GM19351 (cell line): ENCODE data around the gene MAP3K7.
"Not testable (repeated sequence)": the region's sequence is repeated elsewhere in the genome, so short reads cannot be mapped to it uniquely, and the experiment has no call there.

ENCODE experiments used
- ATAC-seq: cut with Tn5 transposase; IDR thresholded peaks from one replicate; pipeline ENCODE4 v1.9.1; 2021; ENCODE audit warnings: mild to moderate bottlenecking, moderate library complexity; ENCODE audit not compliant: unreplicated experiment

MAP3K7 gene

DNA sequence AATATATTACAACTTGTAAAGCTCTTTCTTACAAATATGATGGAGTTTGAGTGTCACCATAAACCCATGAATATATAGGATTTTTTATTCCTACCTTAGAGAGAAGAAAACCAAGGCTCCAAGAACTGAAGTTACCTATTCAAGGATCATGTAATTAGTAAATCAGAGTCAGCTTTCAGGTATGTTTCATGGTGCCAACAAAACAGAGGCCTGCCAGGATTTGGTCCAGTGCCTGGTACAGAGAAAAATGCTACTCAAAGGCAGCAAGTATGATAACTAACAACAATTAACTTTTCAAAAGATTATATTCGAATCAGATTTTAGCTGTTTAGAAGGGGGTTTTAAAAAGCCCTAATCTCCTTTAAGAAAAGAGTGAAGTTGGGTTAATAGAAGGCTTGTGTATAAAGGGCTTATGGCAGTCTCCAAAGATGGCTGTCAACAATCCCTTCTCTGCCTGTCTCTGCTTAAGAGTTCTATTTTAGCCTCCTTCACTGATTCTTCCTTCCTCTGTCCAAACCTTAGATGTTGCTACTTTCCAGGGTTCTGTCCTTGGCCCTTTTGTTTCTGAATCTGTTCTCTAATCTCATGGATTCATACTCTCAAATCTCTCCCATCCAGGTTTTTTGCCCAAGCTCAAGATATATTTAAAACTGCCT lies 7.8 kb downstream of the MAP3K7 start:
- ATAC-seq: no peak

- no peak for ATAC-seq
These were observed 11.6 kb downstream of the MAP3K7 start for GRCh38 chr6:90575267-90575666.

GRCh38 chr6:90574610-90575009 lies 12.3 kb downstream of the MAP3K7 start:
- ATAC-seq: no peak

DNA sequence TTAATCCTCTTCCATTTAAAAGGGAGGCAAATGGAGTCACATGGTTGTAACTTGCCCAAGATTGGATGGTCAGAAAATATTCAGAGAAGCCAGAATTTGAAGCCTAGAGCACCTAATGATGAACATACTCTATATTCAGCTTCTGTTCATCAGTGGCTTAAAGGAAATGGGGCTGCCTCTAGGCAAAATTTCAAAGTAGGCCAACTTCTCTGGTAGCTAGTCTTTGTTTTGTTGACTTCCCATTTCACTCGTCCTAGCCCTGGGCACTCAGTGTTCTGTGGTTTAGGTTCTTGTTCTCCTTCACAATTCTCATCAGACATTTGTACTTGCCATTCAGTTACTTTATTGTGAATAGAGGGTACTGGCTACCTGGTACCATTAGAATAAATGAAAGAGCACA lies 13.2 kb downstream of the MAP3K7 start:
- ATAC-seq: no peak

- ATAC-seq: no peak
These were observed 14.0 kb downstream of the MAP3K7 start for GRCh38 chr6:90572856-90573255.

- ATAC-seq: no peak
These were observed 17.6 kb downstream of the MAP3K7 start for GRCh38 chr6:90569223-90569622.

- not testable (repeated sequence) for ATAC-seq
These were observed 19.2 kb downstream of the MAP3K7 start for GRCh38 chr6:90567682-90568081.

DNA sequence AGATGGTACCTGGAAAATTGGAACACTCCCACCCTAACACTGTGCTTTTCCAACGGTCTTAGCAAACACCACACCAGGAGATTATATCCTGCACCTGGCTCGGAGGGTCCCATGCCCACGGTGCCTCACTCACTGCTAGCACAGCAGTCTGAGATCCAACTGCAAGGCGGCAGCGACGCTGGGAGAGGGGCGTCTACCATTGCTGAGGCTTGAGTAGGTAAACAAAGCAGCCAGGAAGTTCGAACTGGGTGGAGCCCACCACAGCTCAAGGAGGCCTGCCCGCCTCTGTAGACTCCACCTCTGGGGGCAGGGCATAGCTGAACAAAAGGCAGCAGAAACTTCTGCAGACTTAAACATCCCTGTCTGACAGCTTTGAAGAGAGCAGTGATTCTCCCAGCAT lies 24.5 kb downstream of the MAP3K7 start:
- ATAC-seq: not testable (repeated sequence)

DNA sequence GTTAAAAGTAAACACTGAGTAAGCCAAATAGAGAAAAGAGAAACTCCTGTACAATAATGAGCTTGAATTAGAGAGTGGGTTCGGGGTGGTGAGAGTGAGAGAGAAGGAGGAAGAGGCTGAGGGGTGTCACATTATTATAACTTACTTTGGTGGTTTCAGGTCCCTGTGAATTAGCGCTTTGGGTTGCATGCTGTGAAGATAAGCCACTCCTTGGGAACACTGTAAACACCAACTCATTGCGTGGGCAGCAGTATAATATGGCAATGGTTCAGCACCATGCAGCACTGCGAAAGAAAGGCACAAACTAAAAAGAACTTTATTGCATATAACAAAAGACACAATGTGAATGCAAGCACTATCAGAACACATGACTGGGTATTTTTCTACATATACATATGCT lies 26.9 kb downstream of the MAP3K7 start:
- ATAC-seq: no peak

- ATAC-seq: no peak
These were observed 29.9 kb downstream of the MAP3K7 start for GRCh38 chr6:90557006-90557405.

GRCh38 chr6:90547991-90548390 lies 38.9 kb downstream of the MAP3K7 start:
- ATAC-seq: no peak

- ATAC-seq: no peak
These were observed 39.8 kb downstream of the MAP3K7 start for GRCh38 chr6:90547079-90547478.

- ATAC-seq: no peak
These were observed 41.4 kb downstream of the MAP3K7 start for GRCh38 chr6:90545448-90545847.

DNA sequence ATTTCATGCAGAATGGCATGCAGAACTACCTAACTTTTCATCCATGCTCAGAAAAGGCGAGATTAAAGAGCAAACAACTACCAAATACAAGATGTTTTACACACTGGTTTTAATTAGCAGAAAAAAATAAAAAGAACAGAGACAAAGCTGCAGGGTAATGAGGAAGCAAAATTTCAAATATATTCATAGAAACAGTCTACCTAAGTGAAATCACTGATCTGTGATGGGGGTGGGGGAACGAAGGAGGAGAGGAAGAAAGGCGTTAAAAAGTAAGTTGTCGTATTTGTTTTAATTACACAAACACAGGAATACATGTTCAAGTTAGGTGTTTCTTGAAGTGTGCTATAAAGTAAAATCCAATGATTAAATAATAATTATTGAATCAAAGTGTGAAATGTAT lies 42.1 kb downstream of the MAP3K7 start:
- no peak for ATAC-seq

- ATAC-seq: no peak
These were observed 42.8 kb downstream of the MAP3K7 start for GRCh38 chr6:90544081-90544480.

DNA sequence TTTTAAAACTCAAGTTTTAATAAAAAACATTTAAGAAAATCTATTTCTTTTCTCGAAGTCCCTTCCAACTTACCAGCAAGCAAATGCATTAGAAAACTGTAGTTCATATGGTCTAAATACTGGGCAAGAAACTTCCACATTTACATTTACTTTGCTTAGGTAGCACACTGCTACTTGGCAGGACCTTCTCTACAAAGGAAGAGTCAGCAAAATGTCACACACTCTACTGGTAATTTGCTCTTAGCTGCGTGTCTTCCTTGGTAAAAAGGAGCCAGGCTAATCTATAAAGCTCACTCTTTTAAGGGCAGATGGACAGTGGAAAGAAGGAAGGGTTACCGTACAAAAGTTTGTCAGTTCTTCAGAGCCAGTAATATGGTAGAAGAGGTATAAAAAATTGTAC lies 45.7 kb downstream of the MAP3K7 start:
- no peak for ATAC-seq

GRCh38 chr6:90538278-90539046 lies 48.4 kb downstream of the MAP3K7 start:
- peak; percentile 11 for ATAC-seq

DNA sequence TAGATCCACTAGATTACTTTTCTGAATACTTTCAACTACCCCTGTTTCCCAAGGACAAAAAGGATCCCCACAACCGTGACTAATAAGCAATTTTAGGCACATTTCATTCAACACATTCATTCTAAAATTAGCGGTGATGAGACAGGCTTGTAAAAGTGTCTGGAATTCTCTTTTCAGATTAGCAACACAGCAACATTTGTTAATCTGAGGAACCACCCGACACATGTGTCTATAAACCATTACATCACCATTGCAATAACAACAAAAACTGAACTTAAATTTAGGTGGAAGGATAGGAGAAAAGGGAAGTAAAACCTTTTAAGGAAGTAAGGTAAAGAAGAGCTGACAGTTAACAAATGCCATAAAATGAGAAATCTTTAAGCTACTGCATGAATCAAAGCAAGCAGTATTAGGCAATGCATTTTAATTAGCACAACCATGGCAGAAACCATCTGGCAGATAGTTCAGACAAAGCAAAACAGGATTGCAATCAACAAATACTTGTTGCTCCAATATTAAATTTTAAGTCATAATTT lies 49.1 kb downstream of the MAP3K7 start:
- ATAC-seq: peak; percentile 92

DNA sequence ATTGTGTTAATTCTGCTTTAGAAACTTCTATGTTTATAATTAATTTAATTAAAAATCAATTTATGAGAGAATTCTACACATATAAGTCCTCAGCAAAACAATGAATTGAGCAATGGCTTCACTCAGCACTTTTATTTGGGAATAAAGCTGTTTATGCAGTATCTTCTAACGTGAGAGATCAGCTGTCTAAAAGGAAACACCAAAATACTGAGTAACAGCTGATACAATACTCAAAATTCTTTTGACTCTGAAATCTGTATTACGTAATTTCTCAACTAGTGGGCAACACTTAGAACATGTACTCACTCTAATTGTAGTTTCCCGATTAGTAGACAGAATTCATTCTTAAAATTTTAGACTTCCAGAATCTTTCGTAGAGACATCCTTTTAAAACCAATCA lies 49.8 kb downstream of the MAP3K7 start:
- ATAC-seq: no peak

DNA sequence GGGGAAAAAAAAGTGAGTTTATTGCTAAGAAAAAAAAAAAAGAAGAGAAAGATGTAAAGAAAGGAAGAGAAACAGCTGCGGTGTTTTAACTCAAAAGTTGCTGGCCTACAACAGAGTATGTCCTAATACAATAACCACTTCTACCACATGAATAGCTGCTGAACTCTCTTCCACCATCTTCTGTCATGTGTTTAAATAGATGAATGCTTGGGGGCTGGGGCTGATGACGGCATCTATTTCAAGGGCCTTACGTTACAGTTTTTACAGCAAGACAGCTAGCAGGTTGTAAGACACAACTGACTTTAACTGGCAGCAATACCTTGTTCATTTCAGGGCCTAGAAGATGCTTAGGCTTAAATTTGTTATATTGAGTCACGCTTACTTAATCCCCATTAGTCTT lies 50.4 kb downstream of the MAP3K7 start:
- ATAC-seq: no peak

DNA sequence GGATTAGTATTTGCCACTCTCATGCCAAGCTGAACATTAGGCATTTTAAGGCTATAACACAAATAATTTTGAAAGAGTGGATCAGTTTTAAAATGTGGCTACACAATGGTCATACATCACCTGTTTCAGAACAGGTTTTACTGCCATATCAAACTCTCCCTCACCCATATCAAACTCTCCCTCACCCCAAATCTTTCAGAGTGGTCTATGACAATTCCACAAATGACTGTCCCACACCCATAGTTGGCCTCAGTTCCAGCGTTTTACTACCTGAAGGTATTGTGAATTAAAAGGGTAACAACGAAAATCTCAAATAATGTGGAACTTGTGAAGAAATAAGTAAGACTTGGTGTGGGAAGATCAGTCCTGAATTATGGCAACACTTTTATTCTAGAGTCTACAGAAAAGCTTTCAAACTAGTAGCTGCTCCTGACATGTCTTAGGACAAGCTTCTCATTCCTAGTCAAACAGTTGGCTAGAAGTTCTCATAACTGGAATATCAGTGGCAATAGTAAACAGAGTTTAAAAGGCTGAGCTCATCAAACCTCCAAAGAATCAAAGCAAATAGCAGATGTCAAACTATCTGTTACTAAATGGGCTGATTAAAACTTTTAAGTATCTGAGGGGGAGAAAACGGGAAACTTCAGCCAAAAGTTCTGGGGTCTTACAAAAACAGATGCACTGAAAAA lies 52.4 kb downstream of the MAP3K7 start:
- ATAC-seq: no peak
